H9 (cell line): ENCODE results near the gene CXCL6. TPM values are rescaled to one million over a fixed set of nuclear protein-coding genes. Genes with fewer than 3 reads are reported as not detected.

Source experiments
- DNase-seq: peaks from one replicate; pipeline ENCODE4 v3.0.0-alpha.2; 2017
- H2AFZ ChIP-seq: one replicate; pipeline ENCODE4 v1.6.1; 2013; ENCODE audit warnings: mild to moderate bottlenecking, low read length, control low read depth, moderate library complexity
- H2AK5ac ChIP-seq: 2 replicates; pipeline ENCODE4 v1.6.1; 2013; ENCODE audit warnings: low read length, control low read depth, mixed read lengths; ENCODE audit not compliant: insufficient read length
- H2BK120ac ChIP-seq: one replicate; pipeline ENCODE4 v1.6.1; 2013; ENCODE audit warnings: low read depth, mild to moderate bottlenecking, low read length, control low read depth, inconsistent platforms; ENCODE audit not compliant: poor library complexity, severe bottlenecking
- H2BK12ac ChIP-seq: 2 replicates; pipeline ENCODE4 v1.6.1; 2013; ENCODE audit warnings: low read length, control low read depth, mixed read lengths, low read depth; ENCODE audit not compliant: insufficient read length
- H2BK15ac ChIP-seq: 2 replicates; pipeline ENCODE4 v1.6.1; 2013; ENCODE audit warnings: low read depth, low read length, control low read depth
- H2BK20ac ChIP-seq: one replicate; pipeline ENCODE4 v1.6.1; 2013; ENCODE audit warnings: low read depth, mild to moderate bottlenecking, low read length, control low read depth, inconsistent platforms; ENCODE audit not compliant: poor library complexity, severe bottlenecking
- H2BK5ac ChIP-seq: 2 replicates; pipeline ENCODE4 v1.6.1; 2013; ENCODE audit warnings: low read length, control low read depth, mixed read lengths; ENCODE audit not compliant: insufficient read length
- H3K14ac ChIP-seq: 2 replicates; pipeline ENCODE4 v1.6.1; 2013; ENCODE audit warnings: low read length, control low read depth; ENCODE audit not compliant: insufficient read depth
- H3K18ac ChIP-seq: 2 replicates; pipeline ENCODE4 v1.6.1; 2013; ENCODE audit warnings: low read depth, mild to moderate bottlenecking, mixed read lengths, low read length, control low read depth; ENCODE audit not compliant: insufficient read length
- H3K23ac ChIP-seq: 2 replicates; pipeline ENCODE4 v1.6.1; 2013; ENCODE audit warnings: low read length, control low read depth, mixed read lengths, low read depth; ENCODE audit not compliant: insufficient read length
- H3K23me2 ChIP-seq: 2 replicates; pipeline ENCODE4 v1.6.1; 2013; ENCODE audit warnings: low read depth, mild to moderate bottlenecking, mixed read lengths, low read length, control low read depth; ENCODE audit not compliant: insufficient read length, poor library complexity, severe bottlenecking
- H3K27ac ChIP-seq: 2 replicates; pipeline ENCODE4 v1.5.1; 2013; ENCODE audit warnings: low read length, control low read depth, mixed read lengths, low read depth; ENCODE audit not compliant: insufficient read length
- H3K27me3 ChIP-seq: 2 replicates; pipeline ENCODE4 v1.6.1; 2013; ENCODE audit warnings: low read length, control low read depth, inconsistent platforms; ENCODE audit not compliant: insufficient read depth
- H3K4ac ChIP-seq: 2 replicates; pipeline ENCODE4 v1.6.1; 2013; ENCODE audit warnings: low read depth, mild to moderate bottlenecking, control low read depth, inconsistent platforms, low read length, moderate library complexity
- H3K4me1 ChIP-seq: 2 replicates; pipeline ENCODE4 v1.6.1; 2013; ENCODE audit warnings: low read length, control low read depth, inconsistent platforms; ENCODE audit not compliant: insufficient read depth
- H3K4me2 ChIP-seq: 2 replicates; pipeline ENCODE4 v1.6.1; 2013; ENCODE audit warnings: low read length, control low read depth, mixed read lengths; ENCODE audit not compliant: insufficient read length, insufficient read depth
- H3K56ac ChIP-seq: 2 replicates; pipeline ENCODE4 v1.6.1; 2013; ENCODE audit warnings: low read depth, mild to moderate bottlenecking, mixed read lengths, low read length, control low read depth; ENCODE audit not compliant: insufficient read length
- H3K79me1 ChIP-seq: 2 replicates; pipeline ENCODE4 v1.6.1; 2013; ENCODE audit warnings: low read depth, mild to moderate bottlenecking, moderate library complexity, low read length, control low read depth, inconsistent platforms; ENCODE audit not compliant: insufficient read depth, poor library complexity, severe bottlenecking
- H3K79me2 ChIP-seq: 2 replicates; pipeline ENCODE4 v1.6.1; 2013; ENCODE audit warnings: low read length, control low read depth, inconsistent platforms; ENCODE audit not compliant: insufficient read depth
- H3K9ac ChIP-seq: 2 replicates; pipeline ENCODE4 v1.6.1; 2013; ENCODE audit warnings: low read length, control low read depth, mixed read lengths; ENCODE audit not compliant: insufficient read length; ENCODE audit errors: extremely low read depth
- H3K9me3 ChIP-seq: one replicate; pipeline ENCODE4 v1.6.1; 2013; ENCODE audit warnings: low read depth, low read length, inconsistent platforms; ENCODE audit not compliant: control insufficient read depth
- H3T11ph ChIP-seq: one replicate; pipeline ENCODE4 v1.6.1; 2013; ENCODE audit warnings: mild to moderate bottlenecking, low read length, control low read depth, inconsistent platforms
- H4K20me1 ChIP-seq: one replicate; pipeline ENCODE4 v1.6.1; 2013; ENCODE audit not compliant: control insufficient read depth, insufficient read length, insufficient read depth
- H4K5ac ChIP-seq: 2 replicates; pipeline ENCODE4 v1.6.1; 2013; ENCODE audit warnings: low read depth, mild to moderate bottlenecking, mixed read lengths, low read length, control low read depth; ENCODE audit not compliant: insufficient read length
- H4K8ac ChIP-seq: replicated peaks from 2 replicates; pipeline ENCODE4 v1.6.1; 2013; ENCODE audit warnings: low read length, control low read depth, mixed read lengths, low read depth; ENCODE audit not compliant: insufficient read length
- H4K91ac ChIP-seq: 2 replicates; pipeline ENCODE4 v1.6.1; 2013; ENCODE audit warnings: low read depth, mild to moderate bottlenecking, moderate library complexity, mixed read lengths, low read length, control low read depth; ENCODE audit not compliant: insufficient read length
- H3K27ac Mint-ChIP-seq, 3 experiments: 2 replicates in 2 of 3; 3 replicates in 1 of 3; pipeline ENCODE4 v1.8.0; 2020 to 2021; ENCODE audit warnings: mixed read lengths in 3 of 3, mild to moderate bottlenecking in 1 of 3, moderate library complexity in 1 of 3
- H3K27me3 Mint-ChIP-seq: 2 replicates; pipeline ENCODE4 v1.8.0; 2021; ENCODE audit warnings: low read depth, mild to moderate bottlenecking, moderate library complexity, mixed read lengths
- H3K36me3 Mint-ChIP-seq, 3 experiments: 2 replicates in 2 of 3; 3 replicates in 1 of 3; pipeline ENCODE4 v1.8.0; 2020 to 2021; ENCODE audit warnings: low read depth in 3 of 3, mixed read lengths in 3 of 3; ENCODE audit not compliant: insufficient read depth in 1 of 3
- H3K4me1 Mint-ChIP-seq, 2 experiments: 2 replicates each; pipeline ENCODE4 v1.8.0; 2020; ENCODE audit warnings: mixed read lengths in 2 of 2
- H3K4me3 Mint-ChIP-seq, 2 experiments: 2 replicates in 1 of 2; 3 replicates in 1 of 2; pipeline ENCODE4 v1.8.0; 2020 to 2021; ENCODE audit warnings: mild to moderate bottlenecking in 2 of 2, mixed read lengths in 2 of 2, moderate library complexity in 1 of 2
- H3K9me3 Mint-ChIP-seq, 2 experiments: 2 replicates in 1 of 2; 3 replicates in 1 of 2; pipeline ENCODE4 v1.8.0; 2020; ENCODE audit warnings: mild to moderate bottlenecking in 2 of 2, mixed read lengths in 2 of 2, moderate library complexity in 1 of 2
- CTCF ChIP-seq: fragments of 200-600 bp; sonication (generic); conservative IDR thresholded peaks from 3 replicates; pipeline ENCODE4 v1.8.0; 2021; ENCODE audit warnings: antibody characterized with exemption, mild to moderate bottlenecking
- WGBS: extraction: QIAGEN DNeasy Blood & Tissue Kit; methylation state at CpG from one replicate; pipeline ENCODE4 v1.1.7; 2013; ENCODE audit warnings: missing lambda C conversion rate, low lambda C conversion rate, mixed read lengths; ENCODE audit not compliant: insufficient read length; ENCODE audit errors: extremely low coverage; 5-methylcytosine and 5-hydroxymethylcytosine counted together
- total RNA-seq: library from RNA; stranded (reverse); gene quantifications from 2 replicates; pipeline ENCODE4 v1.2.1, GENCODE V29; 2021

The CXCL6 gene
- total RNA-seq, 1 experiment from 2014 or later: 0.85 TPM

- Histone ChIP-seq H3K23ac (no peak overlapping the region), H3T11ph (no peak overlapping the region), H3K4me2 (no peak overlapping the region), H2BK12ac (no peak overlapping the region), H4K91ac (no peak overlapping the region), H3K9ac (no peak overlapping the region), H2BK15ac (no peak overlapping the region), H3K9me3 (no peaks in the 10 kb centered on the region), H2BK5ac (no peak overlapping the region), H3K56ac (no peak overlapping the region), H3K27me3 (no peaks in the 10 kb centered on the region), H2AFZ (no peak overlapping the region), H2AK5ac (no peak overlapping the region), H3K79me2 (no peaks in the 10 kb centered on the region), H2BK120ac (no peak overlapping the region), H3K14ac (no peak overlapping the region), H3K4me1 (peaks cover 5% of the 10 kb centered on the region; the same call in 1 of the 2 replicates), H3K4ac (no peak overlapping the region), H3K23me2 (no peaks in the 10 kb centered on the region), H4K20me1 (no peaks in the 10 kb centered on the region), H3K18ac (no peak overlapping the region), H3K27ac (no peak overlapping the region), H3K79me1 (no peaks in the 10 kb centered on the region), H4K5ac (no peak overlapping the region), H4K8ac (no peak overlapping the region), H2BK20ac (no peak overlapping the region)
- TF ChIP-seq CTCF: no peak
- DNase-seq: no peak
- H3K9me3 Mint-ChIP-seq: no peaks in the 10 kb centered on the region
- peaks cover 14 to 15% of the 10 kb centered on the region in 2 experiments for H3K4me1 Mint-ChIP-seq
- H3K27me3 Mint-ChIP-seq: no peaks in the 10 kb centered on the region
- no CpG with 5 or more reads among the region's 3 CpGs for WGBS
- no peak overlapping the region for H3K27ac Mint-ChIP-seq
- no peaks in the 10 kb centered on the region; a peak in 1 of 7 replicates for H3K36me3 Mint-ChIP-seq
- H3K4me3 Mint-ChIP-seq: no peak overlapping the region
These were observed 19.7 kb upstream of the CXCL6 start for GRCh38 chr4:73816814-73817213.
